HEK293 (cell line): Measurements from ENCODE around the gene FAM20B.
"Not testable (repeated sequence)": the region's sequence is repeated elsewhere in the genome, so short reads cannot be mapped to it uniquely, and the experiment has no call there.

Source experiments
- CTCF ChIA-PET: fragments of 350-600 bp; formaldehyde crosslinking; extraction: SDS; loops from one replicate; lab custom pipeline; 2021; ENCODE audit warnings: antibody characterized with exemption; lab: Yijun Ruan, JAX
- POLR2A ChIA-PET: fragments of 300-600 bp; formaldehyde crosslinking; extraction: SDS; loops from one replicate; lab custom pipeline; 2020; ENCODE audit warnings: antibody characterized with exemption, inconsistent platforms; lab: Yijun Ruan, JAX
- H3K27ac ChIP-seq: fragments of 200-500 bp; sonication (Bioruptor generic); 2 replicates; pipeline ENCODE4 v1.5.1; 2014; ENCODE audit warnings: low read depth, low read length, control low read depth, inconsistent platforms; ENCODE audit errors: extremely low read depth
- H3K36me3 ChIP-seq, 2 experiments: fragments of 200-500 bp in 1 of 2; sonication (Bioruptor generic) in 1 of 2; 1 replicate in 1 of 2; 2 replicates in 1 of 2; pipeline ENCODE4 v1.5.1; 2014 to 2017; ENCODE audit warnings: inconsistent platforms in 2 of 2, low read length in 2 of 2; ENCODE audit not compliant: control insufficient read depth in 2 of 2, insufficient read depth in 1 of 2
- H3K4me1 ChIP-seq: fragments of 200-500 bp; sonication (Bioruptor generic); 2 replicates; pipeline ENCODE4 v1.5.1; 2014; ENCODE audit warnings: mild to moderate bottlenecking, low read length, inconsistent platforms; ENCODE audit not compliant: control insufficient read depth, insufficient read depth
- H3K4me3 ChIP-seq: 2 replicates; pipeline ENCODE4 v1.5.1; 2011; ENCODE audit warnings: low read depth, mild to moderate bottlenecking, control low read depth, low read length, moderate library complexity
- H3K9me3 ChIP-seq: fragments of 200-500 bp; sonication (Bioruptor generic); 2 replicates; pipeline ENCODE4 v1.5.1; 2014; ENCODE audit warnings: low read depth, low read length, inconsistent platforms; ENCODE audit not compliant: control insufficient read depth, insufficient read depth
- PRDM1 ChIP-seq: fragments of 450-650 bp; formaldehyde crosslinking; IDR thresholded peaks from 2 replicates; pipeline ENCODE4; 2016; ENCODE audit warnings: missing biosample characterization, missing genetic modification characterization
- PRDM6 ChIP-seq: fragments of 450-650 bp; formaldehyde crosslinking; IDR thresholded peaks from 2 replicates; pipeline ENCODE4 v1.5.1; 2017; ENCODE audit warnings: missing biosample characterization, missing genetic modification characterization
- SETDB1 ChIP-seq: IDR thresholded peaks from one replicate; pipeline ENCODE4 v1.6.1; 2017; ENCODE audit warnings: mild to moderate bottlenecking, low read length, moderate library complexity, mixed read lengths; ENCODE audit not compliant: insufficient read length
- SP7 ChIP-seq: fragments of 450-650 bp; formaldehyde crosslinking; IDR thresholded peaks from 2 replicates; pipeline ENCODE4 v1.5.1; 2016; ENCODE audit warnings: missing biosample characterization, missing genetic modification characterization
- ZBTB17 ChIP-seq: fragments of 450-650 bp; formaldehyde crosslinking; IDR thresholded peaks from 2 replicates; pipeline ENCODE4 v1.5.1; 2016; ENCODE audit warnings: missing biosample characterization, missing genetic modification characterization
- ZBTB7A ChIP-seq: fragments of 450-650 bp; formaldehyde crosslinking; IDR thresholded peaks from 2 replicates; pipeline ENCODE4 v1.5.1; 2016; ENCODE audit warnings: low read depth, missing biosample characterization, missing genetic modification characterization
- ZFP69B ChIP-seq: fragments of 450-650 bp; formaldehyde crosslinking; IDR thresholded peaks from 2 replicates; pipeline ENCODE4 v1.5.1; 2016; ENCODE audit warnings: missing biosample characterization, missing genetic modification characterization
- ZNF140 ChIP-seq: fragments of 450-650 bp; formaldehyde crosslinking; IDR thresholded peaks from 2 replicates; pipeline ENCODE4 v1.5.1; 2016; ENCODE audit warnings: missing biosample characterization, missing genetic modification characterization
- ZNF155 ChIP-seq: fragments of 450-650 bp; formaldehyde crosslinking; IDR thresholded peaks from 2 replicates; pipeline ENCODE4 v1.5.1; 2016; ENCODE audit warnings: missing biosample characterization, missing genetic modification characterization
- ZNF362 ChIP-seq: fragments of 450-650 bp; formaldehyde crosslinking; IDR thresholded peaks from 2 replicates; pipeline ENCODE4 v1.5.1; 2016; ENCODE audit warnings: missing biosample characterization, missing genetic modification characterization
- ZNF600 ChIP-seq: fragments of 450-650 bp; formaldehyde crosslinking; IDR thresholded peaks from 2 replicates; pipeline ENCODE4 v1.5.1; 2016; ENCODE audit warnings: missing biosample characterization, missing genetic modification characterization
- ZNF664 ChIP-seq: fragments of 450-650 bp; formaldehyde crosslinking; IDR thresholded peaks from 2 replicates; pipeline ENCODE4 v1.5.1; 2016; ENCODE audit warnings: missing biosample characterization, missing genetic modification characterization

The FAM20B gene

DNA sequence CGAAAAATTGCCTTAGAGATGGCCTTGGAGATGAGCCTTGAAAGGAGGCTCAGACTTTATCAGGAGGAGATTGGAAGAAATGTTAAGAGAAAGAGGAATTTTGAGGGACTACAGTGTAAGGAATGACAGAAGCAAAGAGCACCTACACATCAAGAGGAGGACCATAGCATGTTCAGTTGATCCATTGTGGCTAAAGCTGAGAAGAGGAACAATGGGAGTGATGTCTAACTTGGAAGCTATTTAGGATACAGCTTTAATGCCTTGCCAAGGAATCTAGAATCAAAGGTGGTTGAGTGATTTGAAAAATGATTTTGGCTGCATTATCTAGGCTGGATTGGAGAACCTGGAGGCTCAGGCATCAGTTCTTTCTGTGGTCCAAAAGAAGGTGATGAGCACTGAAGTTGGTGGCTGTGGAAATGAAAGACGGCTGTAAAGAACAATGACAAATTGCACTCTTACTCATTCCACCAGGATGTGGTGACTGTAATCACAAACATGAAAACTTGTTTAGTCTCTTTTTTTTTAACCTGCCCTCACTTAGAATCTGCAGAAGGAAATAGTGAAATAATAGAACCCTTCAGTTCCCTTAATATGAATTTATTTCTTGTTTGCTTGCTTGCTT is 11.3 kb downstream of the FAM20B start:
- H3K27ac ChIP-seq: no peak overlapping the region

DNA sequence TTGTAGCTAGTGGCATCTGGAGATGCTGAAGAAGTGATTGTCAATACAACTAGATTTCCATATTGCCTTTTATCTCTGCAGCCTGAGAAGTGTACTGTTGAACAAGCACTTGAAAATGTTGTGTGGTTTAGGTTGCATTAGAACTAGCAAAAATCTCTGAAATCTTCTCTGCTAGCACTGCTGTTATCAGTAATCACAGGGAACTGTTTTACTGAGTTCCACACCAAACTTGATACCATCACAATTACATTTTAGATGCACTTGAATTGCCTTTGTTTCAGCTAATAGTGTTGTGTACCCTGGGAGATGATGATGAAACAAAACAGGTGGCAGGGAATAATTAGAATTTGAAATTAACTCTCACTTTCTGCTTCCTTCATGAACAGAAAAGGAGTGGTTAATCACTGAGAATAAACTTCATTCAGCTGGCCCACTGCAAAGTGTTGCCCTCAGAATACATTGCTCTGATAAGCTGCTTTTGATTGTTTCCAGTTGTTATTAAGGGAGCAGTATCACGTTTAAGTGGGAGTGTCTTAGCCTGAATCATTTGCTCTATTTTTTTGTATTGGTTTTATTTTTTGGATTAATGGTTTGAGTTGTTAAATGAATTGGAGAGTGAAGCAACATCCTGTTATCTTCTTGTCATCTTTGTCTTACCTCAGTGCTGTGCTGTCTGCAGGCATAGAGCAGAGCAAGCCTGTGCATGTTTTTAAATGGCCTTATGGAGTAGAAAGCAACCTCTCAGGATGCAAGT is 13.0 kb downstream of the FAM20B start:
- POLR2A ChIA-PET: interaction anchor here (0.6 to 1.3 kb wide), 3 partner anchors 10 to 121 kb away, joined by 3 read pairs; partner anchors contain the start of gene TOR3A

More for the DNA sequence above, 11.3 kb downstream of the FAM20B start:
- TF ChIP-seq ZBTB7A (tag by site-specific recombination): no peak
- 0 out of 2 replicates have a peak, but pooled peaks have one; percentile 26 for TF ChIP-seq ZNF362 (tag by site-specific recombination)
- TF ChIP-seq ZBTB17 (tag by site-specific recombination): peak; percentile 57
- POLR2A ChIA-PET: interaction anchor here (0.6 kb wide), 1 partner anchor 30 kb away, joined by 3 read pairs; no protein-coding TSS in a partner anchor
- no peaks in the 10 kb centered on the region for H3K36me3 ChIP-seq
- no peaks in the 10 kb centered on the region for H3K9me3 ChIP-seq
- no peak overlapping the region for H3K4me3 ChIP-seq
- CTCF ChIA-PET: no interaction called here
- peaks cover 7% of the 10 kb centered on the region; the same call in 1 of the 2 replicates for H3K4me1 ChIP-seq

GRCh38 chr1:179039502-179040174 is 13.9 kb downstream of the FAM20B start:
- POLR2A ChIA-PET, H3K9me3 ChIP-seq, H3K4me1 ChIP-seq, CTCF ChIA-PET, H3K36me3 ChIP-seq, H3K27ac ChIP-seq, H3K4me3 ChIP-seq: not testable (repeated sequence)

More for the DNA sequence above, 13.0 kb downstream of the FAM20B start:
- Histone ChIP-seq H3K36me3 (no peaks in the 10 kb centered on the region), H3K4me1 (no peaks in the 10 kb centered on the region), H3K9me3 (no peaks in the 10 kb centered on the region), H3K4me3 (no peak overlapping the region), H3K27ac (no peak overlapping the region)
- TF ChIP-seq PRDM1 (peak; percentile 33; the same call in 1 of the 2 replicates), ZNF155 (tag by site-specific recombination) (no peak), ZNF600 (tag by site-specific recombination) (0 out of 2 replicates have a peak, but pooled peaks have one; percentile 15), SP7 (tag by site-specific recombination) (no peak), SETDB1 (peak; percentile 53), PRDM6 (tag by site-specific recombination) (peak; percentile 54), ZNF664 (tag by site-specific recombination) (peak; percentile 36; the same call in 1 of the 2 replicates), ZFP69B (tag by site-specific recombination) (no peak), ZNF140 (tag by site-specific recombination) (0 out of 2 replicates have a peak, but pooled peaks have one; percentile 30)
- CTCF ChIA-PET: no interaction called here

DNA sequence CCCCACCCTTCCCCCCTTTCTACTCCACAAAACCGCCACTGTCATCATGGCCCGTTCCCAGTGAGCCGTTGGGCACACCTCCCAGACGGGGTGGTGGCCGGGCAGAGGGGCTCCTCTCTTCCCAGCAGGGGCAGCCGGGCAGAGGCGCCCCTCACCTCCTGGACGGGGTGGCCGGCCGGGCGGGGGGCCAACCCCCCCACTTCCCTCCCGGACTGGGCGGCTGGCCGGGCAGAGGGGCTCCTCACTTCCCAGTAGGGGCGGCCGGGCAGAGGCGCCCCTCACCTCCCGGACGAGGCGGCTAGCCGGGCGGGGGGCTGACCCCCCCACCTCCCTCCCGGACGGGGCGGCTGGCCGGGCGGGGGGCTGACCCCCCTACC is 14.5 kb downstream of the FAM20B start:
- POLR2A ChIA-PET, H3K4me1 ChIP-seq, H3K27ac ChIP-seq, H3K36me3 ChIP-seq, H3K4me3 ChIP-seq, CTCF ChIA-PET, H3K9me3 ChIP-seq: not testable (repeated sequence)
